ENCODE results near the gene BRSK2.

DNA sequence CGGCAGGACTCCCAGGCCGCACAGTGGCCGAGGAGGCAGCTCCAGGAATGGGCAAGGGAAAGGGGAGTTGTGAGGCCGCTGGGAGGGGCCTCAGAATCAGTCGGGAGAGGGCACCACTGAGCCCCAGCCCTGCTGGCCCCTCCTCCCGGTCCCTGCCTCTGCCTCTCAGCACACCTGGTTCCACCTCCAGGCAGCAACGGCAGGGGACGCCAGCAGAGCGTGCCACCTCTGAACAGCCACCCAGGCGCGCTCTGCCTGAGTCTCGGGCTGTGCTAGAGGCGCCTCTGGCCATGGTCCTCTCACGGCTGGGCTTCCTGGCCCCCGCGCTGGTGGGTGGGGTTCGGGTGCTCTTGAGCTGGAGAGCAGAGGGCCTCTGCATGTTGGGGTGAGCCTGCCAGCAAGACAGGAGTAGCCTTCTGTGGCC, 63.9 kb downstream of the BRSK2 start:
- TF ChIP-seq EP300 (IDR thresholded peaks at IDR 0.05) (no peak), POLR2A (IDR thresholded peaks at IDR 0.05) (no peak), POLR2AphosphoS5 (IDR thresholded peaks at IDR 0.05) (no peak)
- TF ChIP-seq, protein P1, sequence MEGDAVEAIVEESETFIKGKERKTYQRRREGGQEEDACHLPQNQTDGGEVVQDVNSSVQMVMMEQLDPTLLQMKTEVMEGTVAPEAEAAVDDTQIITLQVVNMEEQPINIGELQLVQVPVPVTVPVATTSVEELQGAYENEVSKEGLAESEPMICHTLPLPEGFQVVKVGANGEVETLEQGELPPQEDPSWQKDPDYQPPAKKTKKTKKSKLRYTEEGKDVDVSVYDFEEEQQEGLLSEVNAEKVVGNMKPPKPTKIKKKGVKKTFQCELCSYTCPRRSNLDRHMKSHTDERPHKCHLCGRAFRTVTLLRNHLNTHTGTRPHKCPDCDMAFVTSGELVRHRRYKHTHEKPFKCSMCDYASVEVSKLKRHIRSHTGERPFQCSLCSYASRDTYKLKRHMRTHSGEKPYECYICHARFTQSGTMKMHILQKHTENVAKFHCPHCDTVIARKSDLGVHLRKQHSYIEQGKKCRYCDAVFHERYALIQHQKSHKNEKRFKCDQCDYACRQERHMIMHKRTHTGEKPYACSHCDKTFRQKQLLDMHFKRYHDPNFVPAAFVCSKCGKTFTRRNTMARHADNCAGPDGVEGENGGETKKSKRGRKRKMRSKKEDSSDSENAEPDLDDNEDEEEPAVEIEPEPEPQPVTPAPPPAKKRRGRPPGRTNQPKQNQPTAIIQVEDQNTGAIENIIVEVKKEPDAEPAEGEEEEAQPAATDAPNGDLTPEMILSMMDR (IDR thresholded peaks at IDR 0.05) = peak in 3 of 4 experiments; percentile 52 to 74 (median 57)

Measured in gastroesophageal sphincter (tissue), 3 donors.